Pons (tissue), 1 donor: Measurements from ENCODE around the gene MAGOH.
"Not testable (repeated sequence)": the region's sequence is repeated elsewhere in the genome, so short reads cannot be mapped to it uniquely, and the experiment has no call there.

Source experiments
- DNase-seq: peaks from one replicate; pipeline ENCODE4 v3.0.0-alpha.2; 2016; ENCODE audit warnings: low spot score

Gene MAGOH

DNA sequence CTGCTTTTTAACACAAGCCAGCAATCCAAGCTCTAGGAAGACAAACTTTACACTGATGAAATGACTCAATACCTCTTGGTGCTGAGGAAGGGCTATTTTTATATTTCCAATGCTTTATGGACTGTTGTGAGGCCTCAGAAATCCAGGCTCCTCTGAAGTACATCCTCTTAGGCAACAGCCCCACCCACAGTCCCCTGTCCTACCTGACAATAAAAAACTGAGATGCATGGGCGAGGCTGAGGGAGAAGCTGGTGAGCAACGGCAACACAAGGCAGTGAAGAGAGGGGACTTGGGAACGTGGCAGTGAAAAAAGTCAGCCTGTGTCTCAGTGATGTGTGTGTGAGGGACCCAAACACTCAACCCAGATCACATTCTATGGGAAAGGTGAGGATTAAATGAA lies 51.8 kb downstream of the MAGOH start:
- DNase-seq, result no peak

DNA sequence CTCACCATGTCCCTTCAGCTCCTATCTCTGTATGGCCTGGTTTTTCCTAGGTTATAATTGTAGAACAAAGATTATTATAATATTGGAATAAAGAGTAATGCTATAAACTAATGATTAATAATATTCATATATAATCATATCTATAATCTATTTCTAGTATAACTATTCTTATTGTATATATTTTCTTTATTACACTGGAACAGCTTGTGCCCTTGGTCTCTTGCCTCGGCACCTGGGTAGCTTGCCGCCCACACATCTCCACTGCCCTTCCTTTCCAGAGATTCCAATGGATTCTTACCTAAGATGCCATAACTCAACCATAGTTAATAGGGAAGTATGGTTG lies 52.4 kb downstream of the MAGOH start:
- DNase-seq, result not testable (repeated sequence)

DNA sequence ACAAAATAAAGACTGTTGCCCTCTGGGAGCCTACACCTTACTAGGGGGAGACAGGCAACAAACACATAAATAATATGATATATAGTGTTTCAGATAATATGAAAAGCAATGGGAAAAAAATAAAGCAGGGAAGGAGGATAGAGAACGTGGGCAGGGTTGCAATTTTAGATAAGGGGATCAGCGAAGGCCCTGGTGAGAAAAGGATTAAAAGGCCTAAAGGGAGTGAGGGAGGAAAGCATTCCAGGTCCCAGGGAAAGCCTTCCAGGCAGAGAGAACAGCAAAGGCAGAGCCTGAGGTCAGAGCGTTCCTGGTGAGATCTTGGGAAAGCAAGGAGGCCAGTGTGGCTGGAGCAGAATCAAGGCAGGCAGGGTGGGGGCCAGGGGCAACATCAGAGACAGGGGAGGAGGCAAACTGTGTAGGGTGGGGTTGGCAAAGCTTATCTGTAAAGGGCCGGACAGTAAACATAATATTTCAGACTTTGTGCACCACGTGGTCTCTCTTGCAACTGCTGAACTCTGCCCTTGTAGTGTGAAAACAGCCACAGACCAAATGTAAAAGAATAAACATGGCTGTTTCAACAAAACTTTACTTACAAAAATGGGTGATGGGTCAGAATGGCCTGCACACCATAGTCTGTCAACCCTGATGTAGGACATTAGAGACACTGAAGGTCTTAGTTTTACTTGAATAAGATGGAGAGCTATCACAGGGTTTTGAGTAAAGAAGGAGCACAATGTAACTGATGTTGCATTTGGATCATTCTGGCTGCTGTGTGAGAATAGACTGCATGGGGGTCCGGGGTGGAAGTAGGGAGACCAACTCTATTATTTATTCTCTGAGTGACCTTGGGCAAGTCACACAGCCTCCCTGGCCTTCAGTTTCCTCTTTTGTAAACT lies 55.0 kb downstream of the MAGOH start:
- no peak for DNase-seq

DNA sequence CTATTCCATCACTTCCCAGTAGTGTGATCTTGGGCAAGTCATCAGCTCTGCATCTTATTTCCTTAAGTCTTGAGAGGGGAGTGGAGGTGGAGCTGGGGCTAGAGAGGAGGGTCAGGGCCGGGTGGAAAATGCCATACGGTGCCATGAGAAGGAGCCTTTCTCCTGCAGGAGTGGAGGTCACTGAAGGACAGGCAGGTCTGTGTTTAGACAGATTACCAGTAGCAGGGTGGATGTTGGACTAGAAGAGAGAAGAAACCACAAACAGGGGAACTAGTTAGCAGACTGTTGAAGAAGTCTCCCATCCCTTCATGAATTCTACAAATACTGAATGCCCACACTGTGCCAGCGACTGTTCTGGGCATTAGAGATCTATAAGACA lies 55.6 kb downstream of the MAGOH start:
- DNase-seq, result no peak

DNA sequence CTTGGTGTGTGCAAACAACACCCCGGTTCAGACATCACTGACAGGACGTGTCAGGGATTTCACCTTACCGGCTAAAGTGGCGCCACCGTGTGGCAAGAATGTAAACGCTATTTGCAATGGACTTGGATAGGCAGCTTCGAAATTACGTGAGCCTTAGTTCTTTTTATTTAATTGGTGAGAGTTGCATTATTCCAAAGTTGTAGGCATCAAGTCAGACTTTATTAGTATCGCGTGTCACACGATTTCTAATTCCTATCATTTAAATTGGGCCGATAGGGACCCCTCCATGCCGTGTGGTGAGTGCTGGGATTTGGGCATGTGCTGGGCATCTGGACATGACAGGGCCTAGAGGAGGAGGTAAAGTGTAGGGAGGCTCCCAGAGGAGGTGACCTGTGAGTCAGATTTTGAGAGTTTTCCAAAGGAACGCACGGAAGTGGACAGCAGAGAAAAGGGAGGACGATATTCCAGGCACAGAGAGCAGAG lies 56.2 kb downstream of the MAGOH start:
- peak; percentile 75 for DNase-seq

DNA sequence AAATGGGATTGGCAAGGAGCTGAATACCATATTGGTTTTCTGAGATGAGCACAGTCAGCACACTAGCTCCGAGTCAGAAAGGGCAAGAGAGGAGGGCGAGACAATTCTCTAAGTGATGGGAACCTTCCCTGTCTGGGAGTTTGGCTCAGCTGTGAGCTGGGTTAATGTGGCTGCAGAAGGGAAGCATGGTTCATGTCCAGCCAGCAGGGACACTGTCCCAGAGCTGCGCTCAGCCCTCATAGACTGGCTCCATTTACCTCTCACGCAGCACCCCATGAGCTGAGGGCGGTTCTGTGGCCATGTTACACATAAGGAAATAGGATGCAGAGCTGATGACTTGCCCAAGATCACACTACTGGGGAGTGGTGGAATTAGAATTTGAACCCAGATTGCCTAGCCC lies 57.4 kb downstream of the MAGOH start:
- no peak for DNase-seq

DNA sequence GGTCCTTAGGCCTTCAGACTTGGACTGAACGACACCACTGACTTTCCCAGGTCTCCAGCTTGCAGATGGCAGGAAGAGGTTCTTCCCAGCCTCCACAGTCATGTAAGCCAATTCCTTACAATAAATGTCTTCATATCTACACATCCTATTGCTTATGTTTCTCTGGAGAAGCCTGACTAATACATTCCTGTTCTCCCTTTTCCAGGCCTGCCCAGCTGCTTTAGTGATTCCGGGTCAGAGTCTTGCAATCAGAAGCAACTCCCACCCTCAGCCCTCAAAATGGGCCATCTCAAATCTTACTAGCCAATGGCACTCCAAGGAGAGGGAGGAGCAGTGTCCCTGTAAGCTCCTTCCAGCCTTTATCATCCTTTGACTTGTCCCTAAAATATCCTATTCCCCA lies 58.1 kb downstream of the MAGOH start:
- DNase-seq, result no peak
